Uterine smooth muscle cell (primary cell): Measurements from ENCODE around the gene DNAAF6. TPM values are rescaled to one million over a fixed set of nuclear protein-coding genes. Genes with fewer than 3 reads are reported as not detected.

Experiments used
- total RNA-seq: library from RNA; depleted of rRNA; stranded (reverse); fragments of >200 nt; gene quantifications from 2 replicates; pipeline ENCODE4 v1.2.3, GENCODE V29; 2014

DNAAF6 gene
- not detected in 2 replicates for total RNA-seq

DNA sequence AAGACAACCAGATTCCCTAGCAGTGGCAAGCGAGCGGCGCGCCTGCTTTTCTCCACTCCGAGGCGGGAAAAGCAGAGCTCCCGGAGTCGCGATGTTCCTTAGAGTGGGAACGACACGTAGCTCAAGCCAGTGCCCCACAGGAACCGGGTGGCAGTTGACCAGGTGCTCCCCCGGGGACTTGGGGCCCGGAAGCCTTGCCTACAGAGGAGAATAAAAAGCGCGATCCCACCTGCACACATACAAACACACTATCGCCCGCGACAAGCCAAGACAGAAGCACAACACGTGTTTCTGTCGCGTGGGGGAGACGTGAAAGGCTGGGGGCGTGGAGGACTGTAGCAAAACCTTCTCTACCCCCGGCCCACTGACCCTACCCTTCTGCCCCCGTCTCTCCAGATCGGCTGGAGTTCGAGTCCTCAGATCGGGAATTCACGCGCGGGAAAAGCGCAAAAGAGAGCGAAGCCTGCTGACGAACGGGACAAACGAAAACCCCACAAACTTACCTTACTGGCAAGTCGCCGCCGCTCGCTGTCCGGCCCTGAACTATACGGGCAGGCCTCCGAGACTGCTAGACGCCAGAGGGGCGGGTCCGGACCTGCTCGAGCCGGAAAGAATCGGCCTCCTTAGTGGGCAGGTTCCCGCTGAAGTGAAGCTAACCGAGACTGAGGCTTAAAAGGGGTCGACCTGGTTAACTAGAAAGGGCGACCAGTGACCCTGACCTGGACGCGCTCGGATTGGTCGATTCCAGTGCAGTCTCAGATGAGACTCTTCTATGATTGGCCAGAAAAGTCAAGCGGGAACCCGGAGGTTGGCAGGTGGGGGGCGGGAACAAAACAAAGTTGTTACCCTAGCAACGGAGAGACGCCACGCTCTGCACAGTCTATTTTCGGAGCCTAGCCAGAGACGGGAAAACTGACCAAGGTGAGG is at the start of gene DNAAF6, which contains the start of gene NUP62CL:
Gene DNAAF6 (plus strand): TSS at position 842 of the 927 bp plus-strand sequence. CDS start 6,265 bp downstream, outside the sequence.
Gene NUP62CL (minus strand): TSS at position 664 of the 927 bp plus-strand sequence. CDS start 31,287 bp downstream, outside the sequence.

Other genes with a start within 250 kb of the DNAAF6 start
- 30.5 and 48.6 TPM in 2 replicates for gene MORC4, start 206.4 kb upstream of the DNAAF6 start, total RNA-seq
- 14.7 and 16.6 TPM in 2 replicates for gene RBM41, start 87.8 kb upstream of the DNAAF6 start, total RNA-seq
- gene NUP62CL, start 178 bp upstream of the DNAAF6 start, total RNA-seq = 0.11 and 0.25 TPM in 2 replicates
- gene FRMPD3, start 243.0 kb downstream of the DNAAF6 start, total RNA-seq = not detected in 2 replicates